HepG2 (cell line): ENCODE data around the gene CHD9. TPM values are rescaled to one million over a fixed set of nuclear protein-coding genes. Genes with fewer than 3 reads are reported as not detected.

Experiments used
- GTF3A ChIP-seq: sonication (generic); formaldehyde crosslinking; conservative IDR thresholded peaks from 2 replicates; pipeline ENCODE4 v1.4.0; 2020; ENCODE audit warnings: mild to moderate bottlenecking, missing genetic modification reagents
- HMGA1 ChIP-seq: sonication (generic); formaldehyde crosslinking; conservative IDR thresholded peaks from 2 replicates; pipeline ENCODE4 v1.4.0; 2020; ENCODE audit warnings: missing genetic modification reagents
- KLF16 ChIP-seq, 2 experiments: sonication (generic) in 1 of 2; formaldehyde crosslinking in 1 of 2; IDR thresholded peaks; 2 replicates each; pipeline versions ENCODE4 v1.6.1 to v1.8.0; 2016 to 2023; ENCODE audit warnings: missing genetic modification reagents in 2 of 2, missing compliant biosample characterization in 1 of 2
- MAF1 ChIP-seq: sonication (generic); formaldehyde crosslinking; IDR thresholded peaks from 2 replicates; pipeline ENCODE4 v1.5.0; 2020; ENCODE audit warnings: missing genetic modification reagents, borderline replicate concordance
- SNAPC2 ChIP-seq: sonication (generic); formaldehyde crosslinking; IDR thresholded peaks from 2 replicates; pipeline ENCODE4 v1.8.1; 2022; ENCODE audit warnings: mild to moderate bottlenecking, missing genetic modification reagents
- SSRP1 ChIP-seq: IDR thresholded peaks from 2 replicates; pipeline ENCODE4 v1.6.1; 2016; ENCODE audit warnings: control low read depth
- TCF12 ChIP-seq, 2 experiments: fragments of 450-650 bp in 1 of 2; sonication (generic) in 1 of 2; formaldehyde crosslinking in 1 of 2; IDR thresholded peaks; 2 replicates each; pipeline versions ENCODE4 v1.6.1 to v1.8.0; 2017 to 2022; ENCODE audit warnings: antibody characterized with exemption in 1 of 2, mild to moderate bottlenecking in 1 of 2, missing genetic modification reagents in 1 of 2, moderate library complexity in 1 of 2
- TEAD3 ChIP-seq: optimal IDR thresholded peaks from 2 replicates; pipeline ENCODE3; 2016; ENCODE audit warnings: borderline replicate concordance
- TOE1 ChIP-seq: sonication (generic); formaldehyde crosslinking; IDR thresholded peaks from 2 replicates; pipeline ENCODE4 v1.4.0; 2020; ENCODE audit warnings: mild to moderate bottlenecking, missing genetic modification reagents
- ZFP36L1 ChIP-seq: sonication (generic); formaldehyde crosslinking; IDR thresholded peaks from 2 replicates; pipeline ENCODE4 v1.8.0; 2022; ENCODE audit warnings: mild to moderate bottlenecking, missing genetic modification reagents, moderate library complexity
- ZNF296 ChIP-seq: sonication (generic); formaldehyde crosslinking; conservative IDR thresholded peaks from 2 replicates; pipeline ENCODE4 v1.5.0; 2020; ENCODE audit warnings: mild to moderate bottlenecking, missing genetic modification reagents
- ZNF598 ChIP-seq: sonication (generic); formaldehyde crosslinking; IDR thresholded peaks from 2 replicates; pipeline ENCODE4 v1.5.1; 2020; ENCODE audit warnings: mild to moderate bottlenecking, missing genetic modification reagents, borderline replicate concordance
- polyA plus RNA-seq, 8 experiments: library from polyadenylated mRNA; depleted of rRNA in 3 of 8; stranded (reverse) in 7 of 8; unstranded in 1 of 8; fragments of >200 nt; fragmentation: Illumina TruSeq in 4 of 8; extraction: Trizol in 4 of 8; gene quantifications; 2 replicates each; pipeline versions ENCODE4 v1.2.1 to v1.2.3, GENCODE V29; 2011 to 2016; ENCODE audit warnings: low read depth in 4 of 8, missing spikeins in 1 of 8, mixed read lengths in 1 of 8; ENCODE audit not compliant: insufficient read depth in 1 of 8
- total RNA-seq, 5 experiments: library from RNA; depleted of rRNA; stranded (reverse); fragments of >200 nt; fragmentation: Illumina TruSeq; extraction: Trizol; gene quantifications; 2 replicates each; pipeline ENCODE4 v1.2.3, GENCODE V29; 2016; ENCODE audit warnings: low read depth in 1 of 5
- TF ChIP-seq, protein P1 (sequence below): sonication (generic); formaldehyde crosslinking; IDR thresholded peaks from 2 replicates; pipeline ENCODE4 v1.4.0; 2020; ENCODE audit warnings: missing genetic modification reagents
- TF ChIP-seq, protein P2 (sequence below): fragments of 450-650 bp; IDR thresholded peaks from 2 replicates; pipeline ENCODE4 v1.6.1; 2017
- TF ChIP-seq, protein P3 (sequence below): sonication (generic); formaldehyde crosslinking; IDR thresholded peaks from 2 replicates; pipeline ENCODE4 v1.4.0; 2020; ENCODE audit warnings: missing genetic modification reagents, low read depth, mild to moderate bottlenecking, borderline replicate concordance
- TF ChIP-seq, protein P4 (sequence below): fragments of 450-650 bp; IDR thresholded peaks from 2 replicates; pipeline ENCODE4 v1.6.1; 2017; ENCODE audit warnings: mild to moderate bottlenecking
- TF ChIP-seq, protein P5 (sequence below): sonication (generic); formaldehyde crosslinking; conservative IDR thresholded peaks from 2 replicates; pipeline ENCODE4 v1.4.0; 2020; ENCODE audit warnings: missing genetic modification reagents
- TF ChIP-seq, protein P6 (sequence below): sonication (generic); formaldehyde crosslinking; IDR thresholded peaks from 2 replicates; pipeline ENCODE4 v1.8.0; 2022; ENCODE audit warnings: mild to moderate bottlenecking, missing genetic modification reagents, moderate library complexity

The CHD9 gene
- total and polyA plus RNA-seq, 2 of the 13 experiments (the other 11 are each of a cell fraction or from before 2014, with no cell fraction given): 23.4 to 27.7 TPM

DNA sequence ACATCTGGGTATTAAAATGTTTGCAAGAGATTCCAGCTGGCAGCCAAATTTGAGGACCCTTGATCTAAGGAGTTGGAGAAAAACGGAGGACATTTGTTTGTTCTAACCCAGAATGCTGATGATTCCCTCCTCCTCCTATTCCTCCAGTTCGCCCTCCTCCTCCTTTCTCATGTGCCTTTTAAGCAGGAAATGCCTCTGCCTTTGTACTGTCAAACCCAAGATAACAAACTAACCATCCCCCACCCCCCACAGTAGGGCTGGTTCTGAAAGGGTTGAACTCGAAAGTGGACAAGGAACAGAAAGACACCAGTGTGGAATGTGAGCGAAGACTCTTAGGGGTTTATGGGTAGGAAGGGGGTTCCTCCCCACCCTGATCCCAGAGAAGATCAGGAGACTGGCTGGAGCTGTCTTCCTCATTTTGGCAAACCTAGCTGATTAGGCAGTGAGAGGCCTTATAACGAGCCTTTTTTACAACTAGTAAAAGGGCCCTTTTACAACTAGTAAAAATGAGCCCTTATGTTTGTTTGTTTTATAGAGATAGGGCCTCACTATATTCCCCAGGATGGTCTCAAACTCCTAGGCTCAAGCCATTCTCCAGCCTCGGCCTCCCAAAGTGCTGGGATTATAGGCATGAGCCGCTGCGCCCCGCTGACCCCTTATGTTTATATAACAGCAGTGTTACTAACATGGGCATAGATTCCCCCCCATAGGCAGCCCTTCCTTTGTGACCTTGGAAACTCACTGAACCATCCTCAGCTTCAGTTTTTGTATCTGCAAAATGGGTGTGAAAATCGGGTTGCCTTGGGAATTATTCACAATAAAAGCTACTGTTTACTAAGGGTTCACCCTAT, 975 bp downstream of the CHD9 start (continued):
- TF ChIP-seq TCF12 (IDR thresholded peaks at IDR 0.05) (no peak), TCF12 (CRISPR knock-in tag; IDR thresholded peaks at IDR 0.05) (no peak), ZNF296 (CRISPR knock-in tag) (no peak), HMGA1 (CRISPR knock-in tag) (no peak), TOE1 (CRISPR knock-in tag) (no peak), TEAD3 (CRISPR knock-in tag) (peak; percentile 53), ZNF598 (CRISPR knock-in tag) (no peak), ZFP36L1 (CRISPR knock-in tag) (peak; percentile 66), SNAPC2 (CRISPR knock-in tag) (no peak), KLF16 (CRISPR knock-in tag; IDR thresholded peaks at IDR 0.05) (0 out of 4 replicates have a peak, but pooled peaks of 1 of the 2 experiments have one; percentile 8), MAF1 (CRISPR knock-in tag) (no peak), GTF3A (CRISPR knock-in tag) (no peak), SSRP1 (CRISPR knock-in tag) (no peak; the same call in 1 of the 2 replicates)
- TF ChIP-seq, protein P1, sequence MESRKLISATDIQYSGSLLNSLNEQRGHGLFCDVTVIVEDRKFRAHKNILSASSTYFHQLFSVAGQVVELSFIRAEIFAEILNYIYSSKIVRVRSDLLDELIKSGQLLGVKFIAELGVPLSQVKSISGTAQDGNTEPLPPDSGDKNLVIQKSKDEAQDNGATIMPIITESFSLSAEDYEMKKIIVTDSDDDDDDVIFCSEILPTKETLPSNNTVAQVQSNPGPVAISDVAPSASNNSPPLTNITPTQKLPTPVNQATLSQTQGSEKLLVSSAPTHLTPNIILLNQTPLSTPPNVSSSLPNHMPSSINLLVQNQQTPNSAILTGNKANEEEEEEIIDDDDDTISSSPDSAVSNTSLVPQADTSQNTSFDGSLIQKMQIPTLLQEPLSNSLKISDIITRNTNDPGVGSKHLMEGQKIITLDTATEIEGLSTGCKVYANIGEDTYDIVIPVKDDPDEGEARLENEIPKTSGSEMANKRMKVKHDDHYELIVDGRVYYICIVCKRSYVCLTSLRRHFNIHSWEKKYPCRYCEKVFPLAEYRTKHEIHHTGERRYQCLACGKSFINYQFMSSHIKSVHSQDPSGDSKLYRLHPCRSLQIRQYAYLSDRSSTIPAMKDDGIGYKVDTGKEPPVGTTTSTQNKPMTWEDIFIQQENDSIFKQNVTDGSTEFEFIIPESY (CRISPR knock-in tag): no peak
- TF ChIP-seq, protein P2, sequence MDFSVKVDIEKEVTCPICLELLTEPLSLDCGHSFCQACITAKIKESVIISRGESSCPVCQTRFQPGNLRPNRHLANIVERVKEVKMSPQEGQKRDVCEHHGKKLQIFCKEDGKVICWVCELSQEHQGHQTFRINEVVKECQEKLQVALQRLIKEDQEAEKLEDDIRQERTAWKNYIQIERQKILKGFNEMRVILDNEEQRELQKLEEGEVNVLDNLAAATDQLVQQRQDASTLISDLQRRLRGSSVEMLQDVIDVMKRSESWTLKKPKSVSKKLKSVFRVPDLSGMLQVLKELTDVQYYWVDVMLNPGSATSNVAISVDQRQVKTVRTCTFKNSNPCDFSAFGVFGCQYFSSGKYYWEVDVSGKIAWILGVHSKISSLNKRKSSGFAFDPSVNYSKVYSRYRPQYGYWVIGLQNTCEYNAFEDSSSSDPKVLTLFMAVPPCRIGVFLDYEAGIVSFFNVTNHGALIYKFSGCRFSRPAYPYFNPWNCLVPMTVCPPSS: no peak
- TF ChIP-seq, protein P3, sequence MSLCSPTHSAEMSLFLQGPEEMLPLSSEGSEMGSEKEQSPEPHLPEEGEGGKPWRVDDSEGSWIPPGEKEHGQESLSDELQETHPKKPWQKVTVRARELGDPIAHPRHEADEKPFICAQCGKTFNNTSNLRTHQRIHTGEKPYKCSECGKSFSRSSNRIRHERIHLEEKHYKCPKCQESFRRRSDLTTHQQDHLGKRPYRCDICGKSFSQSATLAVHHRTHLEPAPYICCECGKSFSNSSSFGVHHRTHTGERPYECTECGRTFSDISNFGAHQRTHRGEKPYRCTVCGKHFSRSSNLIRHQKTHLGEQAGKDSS (CRISPR knock-in tag): no peak
- TF ChIP-seq, protein P4, sequence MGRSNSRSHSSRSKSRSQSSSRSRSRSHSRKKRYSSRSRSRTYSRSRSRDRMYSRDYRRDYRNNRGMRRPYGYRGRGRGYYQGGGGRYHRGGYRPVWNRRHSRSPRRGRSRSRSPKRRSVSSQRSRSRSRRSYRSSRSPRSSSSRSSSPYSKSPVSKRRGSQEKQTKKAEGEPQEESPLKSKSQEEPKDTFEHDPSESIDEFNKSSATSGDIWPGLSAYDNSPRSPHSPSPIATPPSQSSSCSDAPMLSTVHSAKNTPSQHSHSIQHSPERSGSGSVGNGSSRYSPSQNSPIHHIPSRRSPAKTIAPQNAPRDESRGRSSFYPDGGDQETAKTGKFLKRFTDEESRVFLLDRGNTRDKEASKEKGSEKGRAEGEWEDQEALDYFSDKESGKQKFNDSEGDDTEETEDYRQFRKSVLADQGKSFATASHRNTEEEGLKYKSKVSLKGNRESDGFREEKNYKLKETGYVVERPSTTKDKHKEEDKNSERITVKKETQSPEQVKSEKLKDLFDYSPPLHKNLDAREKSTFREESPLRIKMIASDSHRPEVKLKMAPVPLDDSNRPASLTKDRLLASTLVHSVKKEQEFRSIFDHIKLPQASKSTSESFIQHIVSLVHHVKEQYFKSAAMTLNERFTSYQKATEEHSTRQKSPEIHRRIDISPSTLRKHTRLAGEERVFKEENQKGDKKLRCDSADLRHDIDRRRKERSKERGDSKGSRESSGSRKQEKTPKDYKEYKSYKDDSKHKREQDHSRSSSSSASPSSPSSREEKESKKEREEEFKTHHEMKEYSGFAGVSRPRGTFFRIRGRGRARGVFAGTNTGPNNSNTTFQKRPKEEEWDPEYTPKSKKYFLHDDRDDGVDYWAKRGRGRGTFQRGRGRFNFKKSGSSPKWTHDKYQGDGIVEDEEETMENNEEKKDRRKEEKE: no peak
- TF ChIP-seq, protein P5, sequence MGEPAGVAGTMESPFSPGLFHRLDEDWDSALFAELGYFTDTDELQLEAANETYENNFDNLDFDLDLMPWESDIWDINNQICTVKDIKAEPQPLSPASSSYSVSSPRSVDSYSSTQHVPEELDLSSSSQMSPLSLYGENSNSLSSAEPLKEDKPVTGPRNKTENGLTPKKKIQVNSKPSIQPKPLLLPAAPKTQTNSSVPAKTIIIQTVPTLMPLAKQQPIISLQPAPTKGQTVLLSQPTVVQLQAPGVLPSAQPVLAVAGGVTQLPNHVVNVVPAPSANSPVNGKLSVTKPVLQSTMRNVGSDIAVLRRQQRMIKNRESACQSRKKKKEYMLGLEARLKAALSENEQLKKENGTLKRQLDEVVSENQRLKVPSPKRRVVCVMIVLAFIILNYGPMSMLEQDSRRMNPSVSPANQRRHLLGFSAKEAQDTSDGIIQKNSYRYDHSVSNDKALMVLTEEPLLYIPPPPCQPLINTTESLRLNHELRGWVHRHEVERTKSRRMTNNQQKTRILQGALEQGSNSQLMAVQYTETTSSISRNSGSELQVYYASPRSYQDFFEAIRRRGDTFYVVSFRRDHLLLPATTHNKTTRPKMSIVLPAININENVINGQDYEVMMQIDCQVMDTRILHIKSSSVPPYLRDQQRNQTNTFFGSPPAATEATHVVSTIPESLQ (CRISPR knock-in tag): no peak
- TF ChIP-seq, protein P6, sequence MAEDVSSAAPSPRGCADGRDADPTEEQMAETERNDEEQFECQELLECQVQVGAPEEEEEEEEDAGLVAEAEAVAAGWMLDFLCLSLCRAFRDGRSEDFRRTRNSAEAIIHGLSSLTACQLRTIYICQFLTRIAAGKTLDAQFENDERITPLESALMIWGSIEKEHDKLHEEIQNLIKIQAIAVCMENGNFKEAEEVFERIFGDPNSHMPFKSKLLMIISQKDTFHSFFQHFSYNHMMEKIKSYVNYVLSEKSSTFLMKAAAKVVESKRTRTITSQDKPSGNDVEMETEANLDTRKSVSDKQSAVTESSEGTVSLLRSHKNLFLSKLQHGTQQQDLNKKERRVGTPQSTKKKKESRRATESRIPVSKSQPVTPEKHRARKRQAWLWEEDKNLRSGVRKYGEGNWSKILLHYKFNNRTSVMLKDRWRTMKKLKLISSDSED (CRISPR knock-in tag): no peak
